Hepatocyte (in vitro differentiated cells): Measurements from ENCODE around the gene SLC9A1. TPM values are rescaled to one million over a fixed set of nuclear protein-coding genes. Genes with fewer than 3 reads are reported as not detected.

Experiments
- DNase-seq: peaks from one replicate; pipeline ENCODE4 v3.0.0-alpha.2; 2016; ENCODE audit warnings: low spot score
- H2AFZ ChIP-seq: fragments of 200-600 bp; sonication (generic); 2 replicates; pipeline ENCODE4 v1.6.0; 2016; ENCODE audit warnings: antibody characterized with exemption, mild to moderate bottlenecking
- H3K27ac ChIP-seq: fragments of 200-600 bp; sonication (generic); 2 replicates; pipeline ENCODE4 v1.5.1; 2016; ENCODE audit warnings: mild to moderate bottlenecking
- H3K27me3 ChIP-seq: fragments of 200-600 bp; sonication (generic); 2 replicates; pipeline ENCODE4 v1.6.1; 2016
- H3K36me3 ChIP-seq: fragments of 200-600 bp; sonication (generic); replicated peaks from 2 replicates; pipeline ENCODE4 v1.5.1; 2016; ENCODE audit warnings: low read depth; ENCODE audit not compliant: insufficient read depth
- H3K4me1 ChIP-seq: fragments of 200-600 bp; sonication (generic); 2 replicates; pipeline ENCODE4 v1.5.1; 2016; ENCODE audit warnings: mild to moderate bottlenecking, moderate library complexity; ENCODE audit not compliant: insufficient read depth
- H3K4me2 ChIP-seq: fragments of 200-600 bp; sonication (generic); 2 replicates; pipeline ENCODE4 v1.6.0; 2016
- H3K4me3 ChIP-seq: fragments of 200-600 bp; sonication (generic); 2 replicates; pipeline ENCODE4 v1.5.1; 2016; ENCODE audit warnings: mild to moderate bottlenecking
- H3K79me2 ChIP-seq: fragments of 200-600 bp; sonication (generic); 2 replicates; pipeline ENCODE4 v1.6.0; 2017; ENCODE audit warnings: mild to moderate bottlenecking
- H3K9me2 ChIP-seq: fragments of 200-600 bp; sonication (generic); replicated peaks from 2 replicates; pipeline ENCODE4 v1.6.0; 2017; ENCODE audit warnings: mild to moderate bottlenecking; ENCODE audit not compliant: insufficient read depth
- H3K9me3 ChIP-seq: fragments of 200-600 bp; sonication (generic); 2 replicates; pipeline ENCODE4 v1.5.1; 2016; ENCODE audit warnings: low read depth, mild to moderate bottlenecking
- H4K20me1 ChIP-seq: fragments of 200-600 bp; sonication (generic); 2 replicates; pipeline ENCODE4 v1.6.0; 2016; ENCODE audit warnings: mild to moderate bottlenecking; ENCODE audit not compliant: insufficient read depth, poor library complexity, severe bottlenecking
- CTCF ChIP-seq: fragments of 200-600 bp; sonication (generic); IDR thresholded peaks from 2 replicates; pipeline ENCODE4 v1.5.1; 2016; ENCODE audit warnings: antibody characterized with exemption, mild to moderate bottlenecking; ENCODE audit not compliant: poor library complexity
- EZH2 ChIP-seq: fragments of 200-600 bp; sonication (generic); IDR thresholded peaks from 2 replicates; pipeline ENCODE4 v1.6.1; 2016; ENCODE audit warnings: antibody characterized with exemption, mild to moderate bottlenecking, borderline replicate concordance
- EZH2phosphoT487 ChIP-seq: fragments of 200-600 bp; sonication (generic); IDR thresholded peaks from one replicate; pipeline ENCODE4 v1.6.1; 2018; ENCODE audit warnings: antibody characterized with exemption, mild to moderate bottlenecking, low read depth, moderate library complexity; ENCODE audit not compliant: unreplicated experiment, severe bottlenecking
- WGBS: methylation state at CpG from one replicate; pipeline ENCODE4 v1.1.6; 2016; ENCODE audit warnings: low lambda C conversion rate; ENCODE audit errors: missing lambda C conversion rate; 5-methylcytosine and 5-hydroxymethylcytosine counted together
- polyA plus RNA-seq: library from polyadenylated mRNA; unstranded; fragments of >200 nt; fragmentation: Nextera tagmentation; extraction: Ambion mirVana; gene quantifications from 2 replicates; pipeline ENCODE4 v1.2.1, GENCODE V29; 2016
- total RNA-seq: library from RNA; depleted of rRNA; stranded (reverse); fragments of >200 nt; gene quantifications from 2 replicates; pipeline ENCODE4 v1.2.3, GENCODE V29; 2014

Gene SLC9A1
- total and polyA plus RNA-seq, 2 experiments from 2014 or later = 13.3 to 31.3 TPM

GRCh38 chr1:27065999-27066630, 88.8 kb downstream of the SLC9A1 start:
- Histone ChIP-seq H4K20me1 (no peaks in the 10 kb centered on the region), H3K4me3 (no peak overlapping the region), H3K27ac (no peak overlapping the region), H3K36me3 (no peaks in the 10 kb centered on the region), H3K27me3 (no peaks in the 10 kb centered on the region), H3K79me2 (no peaks in the 10 kb centered on the region), H3K4me2 (no peak overlapping the region), H2AFZ (no peak overlapping the region), H3K4me1 (no peaks in the 10 kb centered on the region), H3K9me3 (no peaks in the 10 kb centered on the region), H3K9me2 (no peaks in the 10 kb centered on the region)
- 96% methylated on average over 5 of the region's 5 CpGs for WGBS
- TF ChIP-seq CTCF (no peak), EZH2phosphoT487 (no peak), EZH2 (no peak)
- no peak for DNase-seq

GRCh38 chr1:27060891-27061290, 94.0 kb downstream of the SLC9A1 start:
- H4K20me1 ChIP-seq = no peaks in the 10 kb centered on the region
- 83% methylated on average over 8 of the region's 8 CpGs for WGBS

GRCh38 chr1:27058966-27059669, 95.8 kb downstream of the SLC9A1 start:
- DNase-seq = no peak

More at GRCh38 chr1:27060891-27061290, 94.0 kb downstream of the SLC9A1 start:
- DNase-seq = no peak
- Histone ChIP-seq H2AFZ (no peak overlapping the region), H3K4me3 (no peak overlapping the region), H3K79me2 (no peaks in the 10 kb centered on the region), H3K9me3 (no peaks in the 10 kb centered on the region), H3K4me2 (no peak overlapping the region), H3K4me1 (peaks cover 8% of the 10 kb centered on the region), H3K27me3 (no peaks in the 10 kb centered on the region), H3K36me3 (no peaks in the 10 kb centered on the region), H3K9me2 (no peaks in the 10 kb centered on the region), H3K27ac (no peak overlapping the region)
- TF ChIP-seq EZH2phosphoT487 = no peak
- no peak for TF ChIP-seq CTCF
- no peak for TF ChIP-seq EZH2

More at GRCh38 chr1:27058966-27059669, 95.8 kb downstream of the SLC9A1 start:
- Histone ChIP-seq H3K4me1 (peaks cover 8% of the 10 kb centered on the region), H3K4me3 (no peak overlapping the region), H3K9me3 (no peaks in the 10 kb centered on the region), H3K27ac (no peak overlapping the region), H3K9me2 (no peaks in the 10 kb centered on the region), H3K4me2 (no peak overlapping the region), H2AFZ (no peak overlapping the region), H3K36me3 (no peaks in the 10 kb centered on the region), H3K79me2 (no peaks in the 10 kb centered on the region), H3K27me3 (no peaks in the 10 kb centered on the region), H4K20me1 (no peaks in the 10 kb centered on the region)
- no peak for TF ChIP-seq EZH2phosphoT487
- TF ChIP-seq CTCF = no peak
- no peak for TF ChIP-seq EZH2
- WGBS = 66% methylated on average over 12 of the region's 12 CpGs
